Measurements from ENCODE around the gene CD8B.

The CD8B gene

GRCh38 chr2:86794861-86795260 is 66.8 kb downstream of the CD8B start:
- DNase-seq (ENCODE audit: extremely low read depth, low read depth): no peak
- no peak for TF ChIP-seq CTCF (IDR thresholded peaks at IDR 0.05; ENCODE audit: low read depth, low read length)

DNA sequence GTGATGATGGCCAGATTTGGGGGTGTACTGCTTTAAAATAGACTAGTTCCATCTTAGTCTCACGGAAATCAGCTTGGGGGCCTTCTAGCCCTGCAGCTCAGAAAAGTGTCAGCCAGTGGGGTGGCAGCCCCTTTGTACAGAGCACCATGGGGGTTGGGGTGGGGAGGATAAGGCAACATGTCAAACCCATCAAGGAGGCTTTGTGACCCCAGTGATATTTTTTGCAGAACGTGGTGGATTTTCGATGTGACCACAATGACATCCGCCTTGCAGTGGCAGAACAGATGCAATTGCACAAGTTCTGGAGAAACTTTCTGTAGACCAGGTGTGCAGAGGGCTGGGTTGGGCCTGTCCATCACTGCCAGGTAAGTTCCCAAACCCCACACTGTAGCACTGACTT is 67.9 kb downstream of the CD8B start:
- DNase-seq (ENCODE audit: extremely low read depth, low read depth): no peak
- TF ChIP-seq CTCF (IDR thresholded peaks at IDR 0.05; ENCODE audit: low read depth, low read length): no peak

DNA sequence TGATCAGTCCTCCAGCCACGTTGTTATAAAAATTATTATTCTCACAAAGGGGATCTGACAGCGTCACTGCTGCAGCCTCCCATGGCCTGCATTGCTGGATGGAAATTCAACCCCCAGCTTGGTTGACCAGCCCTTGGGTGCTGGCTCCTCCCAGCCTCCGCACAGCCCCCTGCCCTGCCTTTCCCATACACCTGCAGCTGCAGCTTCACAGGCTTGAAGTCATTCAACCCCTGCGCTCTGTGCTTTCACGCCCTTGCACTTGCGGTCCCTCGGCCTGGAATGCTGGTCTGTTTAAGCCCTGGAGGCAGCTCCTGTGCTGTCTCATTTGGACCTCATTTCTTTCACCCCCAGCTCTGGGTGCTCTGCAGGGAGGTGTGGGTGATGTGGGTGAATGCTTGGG is 70.1 kb downstream of the CD8B start:
- DNase-seq (ENCODE audit: extremely low read depth, low read depth): no peak
- TF ChIP-seq CTCF (IDR thresholded peaks at IDR 0.05; ENCODE audit: low read depth, low read length): no peak

DNA sequence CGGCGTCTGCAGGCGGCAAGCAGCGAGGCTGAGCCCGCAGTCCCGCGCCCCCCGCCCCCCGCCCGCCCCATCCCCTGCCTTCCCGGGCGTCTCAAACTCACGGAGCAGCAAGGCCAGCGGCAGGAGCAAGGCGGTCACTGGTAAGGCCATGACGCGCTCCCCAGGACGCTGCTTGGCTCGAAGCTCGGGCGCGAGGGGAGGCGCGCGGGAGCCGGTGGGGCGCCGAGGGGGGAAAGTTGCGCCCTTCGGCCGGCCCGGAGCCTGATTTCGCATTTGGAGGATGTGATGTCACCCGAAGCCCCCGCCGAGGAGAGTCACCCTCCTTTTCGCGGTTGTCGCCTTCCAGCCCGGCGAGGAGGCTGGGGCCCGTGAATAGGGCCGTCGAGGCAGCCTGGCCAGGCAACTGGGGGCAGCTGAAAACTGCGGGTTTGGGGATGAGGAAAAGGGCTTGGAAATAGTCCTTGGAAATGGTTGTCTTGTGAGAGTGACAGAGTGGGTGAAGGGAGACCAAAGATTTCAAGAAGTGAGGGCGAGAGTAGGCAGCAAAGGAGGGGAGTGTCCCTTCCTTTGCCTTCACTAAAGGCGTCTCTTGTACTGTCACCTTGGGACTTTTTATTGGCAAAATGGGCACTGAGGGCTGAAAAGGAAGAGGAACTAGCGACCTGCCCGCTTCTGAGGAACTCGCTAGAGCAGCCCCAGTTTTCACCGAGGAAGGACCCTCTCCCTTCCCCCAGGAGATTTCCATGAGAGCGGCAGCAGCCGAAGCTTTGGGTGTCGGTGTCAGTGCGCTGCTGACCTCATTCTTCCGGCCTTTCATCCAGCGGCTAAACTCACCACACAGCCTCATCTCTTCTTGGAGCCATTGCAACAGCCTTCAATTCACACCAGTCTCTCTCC is 70.8 kb downstream of the CD8B start, which contains the start of gene CD8A:
Gene CD8A (minus strand): TSS at position 238 of the 897 bp plus-strand sequence. CDS start 88 bp downstream, at position 150.
- DNase-seq (ENCODE audit: extremely low read depth, low read depth): no peak
- TF ChIP-seq CTCF (IDR thresholded peaks at IDR 0.05; ENCODE audit: low read depth, low read length): no peak

DNA sequence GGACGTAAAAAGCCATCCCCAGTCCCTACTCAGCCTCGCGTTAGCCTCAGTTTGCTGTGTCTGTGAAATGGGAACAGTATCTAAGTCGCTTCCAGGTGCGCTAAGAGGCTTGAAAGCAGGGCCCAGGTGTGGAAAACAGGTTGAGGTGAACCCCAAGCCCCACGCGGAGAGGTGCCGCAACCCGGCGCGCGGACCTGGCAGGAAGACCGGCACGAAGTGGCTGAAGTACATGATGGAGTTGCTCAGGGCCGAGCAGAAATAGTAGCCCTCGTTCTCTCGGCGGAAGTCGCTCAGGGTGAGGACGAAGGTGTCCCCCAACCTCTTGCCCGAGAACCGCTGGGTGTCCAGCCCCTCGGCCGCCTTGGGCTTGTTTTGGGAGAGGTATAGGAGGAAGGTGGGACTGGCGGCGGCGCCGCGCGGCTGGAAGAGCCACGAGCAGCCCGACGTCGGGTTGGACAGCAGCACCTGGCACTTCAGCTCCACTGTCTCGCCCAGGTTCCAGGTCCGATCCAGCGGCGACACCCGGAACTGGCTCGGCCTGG is 71.5 kb downstream of the CD8B start:
- no peak for DNase-seq (ENCODE audit: extremely low read depth, low read depth)
- TF ChIP-seq CTCF (IDR thresholded peaks at IDR 0.05; ENCODE audit: low read depth, low read length): no peak

DNA sequence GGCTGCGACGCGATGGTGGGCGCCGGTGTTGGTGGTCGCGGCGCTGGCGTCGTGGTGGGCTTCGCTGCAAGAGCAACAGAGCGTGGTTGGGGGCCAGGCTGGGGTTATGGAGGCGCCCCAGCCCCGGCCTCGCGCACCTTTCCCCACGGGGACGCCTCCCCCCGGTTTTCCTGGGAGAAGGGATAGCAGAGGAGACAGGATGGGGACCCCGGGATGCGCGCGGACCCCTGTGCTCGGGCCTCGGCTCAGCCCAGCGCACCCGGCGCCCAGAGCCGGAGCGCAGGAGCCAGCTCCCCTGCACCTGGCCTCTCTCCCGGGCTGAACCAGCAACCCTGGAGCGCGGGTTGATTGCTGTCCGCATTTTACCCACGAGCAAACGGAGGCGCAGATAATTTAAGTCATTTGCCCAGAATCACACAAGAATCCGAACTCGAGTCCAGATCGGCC is 72.0 kb downstream of the CD8B start:
- no peak for DNase-seq (ENCODE audit: extremely low read depth, low read depth)
- TF ChIP-seq CTCF (IDR thresholded peaks at IDR 0.05; ENCODE audit: low read depth, low read length): no peak
